ENCODE results near the gene APOL3.
"Not testable (repeated sequence)": the region's sequence is repeated elsewhere in the genome, so short reads cannot be mapped to it uniquely, and the experiment has no call there.

APOL3 gene

DNA sequence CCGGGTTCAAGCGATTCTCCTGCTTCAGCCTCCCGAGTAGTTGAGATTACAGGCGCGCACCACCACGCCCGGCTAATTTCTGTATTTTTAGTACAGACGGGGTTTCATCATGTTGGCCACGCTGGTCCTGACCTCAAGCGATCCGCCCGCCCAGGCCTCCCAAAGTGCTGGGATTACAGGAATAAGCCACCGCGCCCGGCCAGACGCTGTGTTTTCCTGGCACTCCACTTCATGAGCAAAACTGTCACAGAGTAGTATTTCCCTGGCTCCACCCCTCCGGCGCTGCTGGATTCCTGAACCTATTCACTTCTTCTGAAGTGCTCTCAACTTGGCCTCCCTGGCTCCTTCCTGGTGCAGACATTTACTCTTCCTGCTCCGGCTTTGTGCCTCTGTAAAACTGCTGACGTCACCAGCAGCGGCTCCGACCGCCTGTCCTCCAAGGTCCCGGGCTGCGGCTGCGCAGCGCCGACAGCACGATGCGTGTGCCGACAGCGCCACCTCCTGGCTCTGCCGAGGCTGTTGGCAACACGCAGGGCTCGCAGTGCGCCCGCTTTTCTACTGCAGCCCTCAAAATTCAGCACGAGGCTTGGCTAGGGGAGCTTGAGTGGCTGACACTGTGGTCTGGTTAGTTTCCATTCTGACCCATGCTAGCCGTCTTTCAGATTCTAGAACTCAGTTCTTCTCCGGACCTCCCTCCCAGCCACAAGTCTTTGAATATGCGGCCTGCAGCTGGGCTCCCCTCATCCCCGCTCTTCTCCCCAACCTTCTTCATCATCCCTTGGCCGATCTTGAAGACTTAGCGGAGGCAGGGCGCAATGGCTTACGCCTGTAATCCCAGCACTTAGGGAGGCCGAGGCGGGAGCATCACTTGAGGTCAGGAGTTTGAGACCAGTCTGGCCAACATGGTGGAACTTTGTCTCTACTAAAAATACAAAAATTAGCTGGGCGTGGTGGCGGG lies 36.6 kb downstream of the APOL3 start:
- CTCF ChIA-PET: interaction anchor here (0.7 to 4.3 kb wide), 24 partner anchors 8 to 1036 kb away, joined by 3 to 32 read pairs (median 4); no protein-coding TSS in a partner anchor
- TF ChIP-seq, protein P1, sequence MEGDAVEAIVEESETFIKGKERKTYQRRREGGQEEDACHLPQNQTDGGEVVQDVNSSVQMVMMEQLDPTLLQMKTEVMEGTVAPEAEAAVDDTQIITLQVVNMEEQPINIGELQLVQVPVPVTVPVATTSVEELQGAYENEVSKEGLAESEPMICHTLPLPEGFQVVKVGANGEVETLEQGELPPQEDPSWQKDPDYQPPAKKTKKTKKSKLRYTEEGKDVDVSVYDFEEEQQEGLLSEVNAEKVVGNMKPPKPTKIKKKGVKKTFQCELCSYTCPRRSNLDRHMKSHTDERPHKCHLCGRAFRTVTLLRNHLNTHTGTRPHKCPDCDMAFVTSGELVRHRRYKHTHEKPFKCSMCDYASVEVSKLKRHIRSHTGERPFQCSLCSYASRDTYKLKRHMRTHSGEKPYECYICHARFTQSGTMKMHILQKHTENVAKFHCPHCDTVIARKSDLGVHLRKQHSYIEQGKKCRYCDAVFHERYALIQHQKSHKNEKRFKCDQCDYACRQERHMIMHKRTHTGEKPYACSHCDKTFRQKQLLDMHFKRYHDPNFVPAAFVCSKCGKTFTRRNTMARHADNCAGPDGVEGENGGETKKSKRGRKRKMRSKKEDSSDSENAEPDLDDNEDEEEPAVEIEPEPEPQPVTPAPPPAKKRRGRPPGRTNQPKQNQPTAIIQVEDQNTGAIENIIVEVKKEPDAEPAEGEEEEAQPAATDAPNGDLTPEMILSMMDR (IDR thresholded peaks at IDR 0.05; ENCODE audit: control extremely low read depth, extremely low read depth, low read depth, missing control alignments): peak; percentile 97
- POLR2A ChIA-PET: no interaction called here
- peak; percentile 93 for DNase-seq (ENCODE audit: extremely low spot score)

DNA sequence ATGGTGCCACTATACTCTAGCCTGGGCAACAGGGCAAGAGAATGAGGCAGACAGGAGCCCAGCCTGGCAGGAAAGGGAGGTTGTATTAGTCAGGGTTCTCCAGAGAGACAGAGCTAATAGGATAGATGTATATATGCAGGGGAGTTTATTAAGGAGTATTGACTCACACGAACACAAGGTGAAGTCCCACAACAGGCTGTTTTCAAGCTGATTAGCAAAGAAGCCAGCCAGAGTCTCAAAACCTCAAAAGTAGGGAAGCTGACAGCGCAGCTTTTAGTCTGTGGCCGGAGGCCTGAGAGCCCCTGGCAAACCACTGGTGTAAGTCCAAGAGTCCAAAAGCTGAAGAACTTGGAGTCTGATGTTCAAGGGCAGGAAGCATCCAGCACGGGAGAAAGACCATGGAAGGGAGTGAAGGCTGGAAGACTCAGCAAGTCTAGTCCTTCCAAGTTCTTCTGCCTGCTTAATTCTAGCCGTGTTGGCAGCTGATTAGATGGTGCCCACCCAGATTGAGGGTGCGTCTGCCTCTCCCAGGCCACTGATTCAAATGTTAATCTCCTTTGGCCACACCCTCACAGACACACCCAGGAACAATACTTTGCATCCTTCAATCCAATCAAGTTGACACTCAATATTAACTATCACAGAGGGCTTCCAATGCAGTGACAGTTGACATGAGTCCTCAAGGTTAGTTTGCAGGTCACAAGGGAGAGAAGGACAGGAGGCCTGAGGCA lies 39.8 kb downstream of the APOL3 start:
- POLR2A ChIA-PET: not testable (repeated sequence)

DNA sequence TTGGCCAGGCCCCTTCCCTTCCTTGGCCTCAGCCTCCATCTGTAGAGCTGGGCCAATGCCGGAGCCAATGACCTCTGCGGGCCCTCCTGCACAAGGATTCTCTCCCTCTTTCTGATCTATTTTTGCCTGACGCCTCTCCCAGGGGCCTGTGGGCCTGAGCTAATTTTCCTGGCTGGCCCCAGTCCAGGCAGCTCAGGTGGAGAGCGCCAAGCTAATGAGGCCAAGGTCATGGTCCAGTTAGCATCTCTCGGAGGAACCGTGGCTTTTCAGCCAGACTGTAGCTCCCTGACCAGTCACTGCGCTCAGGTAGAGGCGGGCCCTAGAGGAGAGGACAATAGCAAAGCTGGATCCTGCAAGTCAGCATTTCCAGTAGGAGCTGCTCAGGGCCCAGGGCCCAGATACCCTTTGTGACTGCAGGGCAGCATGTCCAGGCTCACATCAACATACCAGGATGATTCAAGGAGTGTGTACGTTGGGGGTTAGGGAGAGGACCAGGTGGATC lies 43.5 kb downstream of the APOL3 start:
- TF ChIP-seq, protein P1 (IDR thresholded peaks at IDR 0.05; ENCODE audit: control extremely low read depth, extremely low read depth, low read depth, missing control alignments): no peak
- no peak for DNase-seq (ENCODE audit: extremely low spot score)
- ChIA-PET POLR2A (no interaction called here), CTCF (interaction anchor here (1.2 kb wide), 1 partner anchor 52 kb away, joined by 6 read pairs; no protein-coding TSS in a partner anchor)

More for the DNA sequence above, 39.8 kb downstream of the APOL3 start:
- DNase-seq (ENCODE audit: extremely low spot score): not testable (repeated sequence)
- CTCF ChIA-PET: interaction anchor here (1.3 to 1.4 kb wide), 2 partner anchors 11 to 55 kb away, joined by 3 to 4 read pairs; no protein-coding TSS in a partner anchor

DNA sequence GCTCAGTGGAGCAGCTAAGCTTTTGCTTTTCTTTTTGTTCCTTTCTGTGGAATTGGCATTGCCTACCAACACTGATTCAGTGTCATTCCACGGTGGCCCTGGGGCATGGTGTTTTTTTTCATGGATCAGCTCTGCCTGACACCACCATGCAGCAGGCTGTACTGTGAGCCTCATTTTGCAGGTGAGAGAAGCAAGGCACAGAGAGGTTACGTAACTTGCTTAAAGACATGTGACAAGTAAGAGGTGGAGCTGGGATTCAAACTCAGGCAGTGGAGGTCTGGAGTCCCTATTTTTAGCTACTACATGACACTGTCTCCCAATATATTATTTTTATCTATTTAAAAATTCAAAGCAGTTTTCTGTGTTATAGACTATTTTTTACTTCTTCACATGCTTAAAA lies 44.4 kb downstream of the APOL3 start:
- CTCF ChIA-PET: interaction anchor here (1.1 to 1.2 kb wide), 2 partner anchors 8 to 51 kb away, joined by 3 to 6 read pairs; no protein-coding TSS in a partner anchor
- no peak for DNase-seq (ENCODE audit: extremely low spot score)
- POLR2A ChIA-PET: no interaction called here
- TF ChIP-seq, protein P1 (IDR thresholded peaks at IDR 0.05; ENCODE audit: control extremely low read depth, extremely low read depth, low read depth, missing control alignments): no peak

DNA sequence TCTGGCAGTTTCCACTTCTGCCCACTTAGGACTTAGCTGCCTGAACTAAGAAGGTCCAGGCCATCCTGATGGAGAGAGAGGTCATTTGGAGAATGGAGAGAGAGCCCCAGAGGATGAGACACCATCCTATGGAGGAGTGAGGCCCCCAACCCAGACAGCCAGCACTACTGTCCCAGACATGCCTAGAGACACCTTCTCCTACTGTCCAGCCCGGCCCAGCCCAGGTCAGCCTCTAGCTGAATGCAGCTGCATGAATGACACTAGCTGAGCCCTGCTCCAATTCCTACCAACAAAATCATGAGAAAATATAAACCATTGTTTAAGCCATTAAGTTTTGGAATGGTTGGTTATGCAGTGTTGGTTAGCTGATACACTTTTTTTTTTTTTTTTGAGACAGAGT lies 47.4 kb downstream of the APOL3 start:
- ChIA-PET CTCF (interaction anchor here (1.7 to 2.5 kb wide), 2 partner anchors 11 to 47 kb away, joined by 9 to 11 read pairs; no protein-coding TSS in a partner anchor), POLR2A (no interaction called here)
- no peak for DNase-seq (ENCODE audit: extremely low spot score)
- TF ChIP-seq, protein P1 (IDR thresholded peaks at IDR 0.05; ENCODE audit: control extremely low read depth, extremely low read depth, low read depth, missing control alignments): no peak

DNA sequence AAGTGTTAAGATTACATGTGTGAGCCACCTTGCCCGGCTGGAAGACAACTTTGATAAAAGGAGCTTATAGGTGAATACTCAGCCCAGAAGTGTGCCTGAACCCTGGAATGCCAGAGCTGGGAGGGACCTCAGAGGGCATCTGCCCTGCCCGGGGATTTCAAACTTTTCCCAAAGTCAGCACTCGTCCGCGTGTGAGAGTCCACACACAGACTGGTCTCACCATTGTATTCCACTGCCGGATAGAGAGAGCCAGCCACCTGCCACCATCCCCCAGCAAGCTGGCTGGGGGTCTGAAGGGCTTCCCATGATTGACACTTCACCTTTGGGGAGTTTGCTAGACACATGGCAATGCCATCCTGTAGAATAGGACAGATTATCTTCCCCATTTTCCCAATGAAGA lies 49.2 kb downstream of the APOL3 start:
- ChIA-PET CTCF (interaction anchor here (1.0 kb wide), 1 partner anchor 13 kb away, joined by 3 read pairs; no protein-coding TSS in a partner anchor), POLR2A (no interaction called here)
- DNase-seq (ENCODE audit: extremely low spot score): no peak
- TF ChIP-seq, protein P1 (IDR thresholded peaks at IDR 0.05; ENCODE audit: control extremely low read depth, extremely low read depth, low read depth, missing control alignments): no peak
